H7 (cell line): ENCODE measurements around the gene FAM174C. TPM values are rescaled to one million over a fixed set of nuclear protein-coding genes. Genes with fewer than 3 reads are reported as not detected.
"Not testable (repeated sequence)": the region's sequence is repeated elsewhere in the genome, so short reads cannot be mapped to it uniquely, and the experiment has no call there.

Source experiments
- DNase-seq: peaks from one replicate; pipeline ENCODE4 v3.0.0; 2012
- H3K27me3 ChIP-seq: 2 replicates; pipeline ENCODE4 v1.6.0; 2011; ENCODE audit warnings: mild to moderate bottlenecking, low read length; ENCODE audit not compliant: control insufficient read depth, insufficient read depth
- H3K36me3 ChIP-seq: replicated peaks from 2 replicates; pipeline ENCODE4 v1.5.1; 2011; ENCODE audit warnings: low read length; ENCODE audit not compliant: control insufficient read depth, insufficient read depth
- H3K4me3 ChIP-seq: 2 replicates; pipeline ENCODE4 v1.5.1; 2011; ENCODE audit warnings: low read depth, mild to moderate bottlenecking, control low read depth, low read length, moderate library complexity; ENCODE audit not compliant: insufficient read depth
- total RNA-seq: library from RNA; depleted of rRNA; stranded (reverse); fragments of >200 nt; shearing (Covaris generic); gene quantifications from 2 replicates; pipeline ENCODE4 v1.2.3, GENCODE V29; 2014

The FAM174C gene
- total RNA-seq, 1 experiment from 2014 or later = 83.1 TPM

DNA sequence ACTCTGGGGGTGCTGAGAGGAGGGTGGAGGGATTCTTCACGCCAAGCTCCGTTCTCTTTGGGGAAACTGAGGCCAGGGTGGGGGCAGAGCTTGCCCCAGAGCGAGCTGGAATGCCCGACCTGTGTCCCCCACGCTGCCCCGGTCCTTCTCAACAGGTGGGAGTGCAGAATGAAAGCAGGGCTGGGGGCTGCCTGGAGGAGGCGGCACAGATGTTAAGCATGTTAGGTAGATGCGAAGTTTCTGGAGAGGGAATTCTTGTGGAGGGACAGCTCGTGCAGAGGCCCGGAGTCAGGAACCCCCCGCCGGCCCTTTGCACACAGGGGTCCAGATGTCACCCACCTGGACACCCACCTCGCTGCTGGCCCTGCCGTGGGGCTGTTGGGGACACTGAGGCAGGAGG lies 19.4 kb downstream of the FAM174C start:
- peaks cover 4% of the 10 kb centered on the region; the same call in 1 of the 2 replicates for H3K27me3 ChIP-seq
- H3K4me3 ChIP-seq = no peak overlapping the region
- no peaks in the 10 kb centered on the region for H3K36me3 ChIP-seq
- DNase-seq = no peak

DNA sequence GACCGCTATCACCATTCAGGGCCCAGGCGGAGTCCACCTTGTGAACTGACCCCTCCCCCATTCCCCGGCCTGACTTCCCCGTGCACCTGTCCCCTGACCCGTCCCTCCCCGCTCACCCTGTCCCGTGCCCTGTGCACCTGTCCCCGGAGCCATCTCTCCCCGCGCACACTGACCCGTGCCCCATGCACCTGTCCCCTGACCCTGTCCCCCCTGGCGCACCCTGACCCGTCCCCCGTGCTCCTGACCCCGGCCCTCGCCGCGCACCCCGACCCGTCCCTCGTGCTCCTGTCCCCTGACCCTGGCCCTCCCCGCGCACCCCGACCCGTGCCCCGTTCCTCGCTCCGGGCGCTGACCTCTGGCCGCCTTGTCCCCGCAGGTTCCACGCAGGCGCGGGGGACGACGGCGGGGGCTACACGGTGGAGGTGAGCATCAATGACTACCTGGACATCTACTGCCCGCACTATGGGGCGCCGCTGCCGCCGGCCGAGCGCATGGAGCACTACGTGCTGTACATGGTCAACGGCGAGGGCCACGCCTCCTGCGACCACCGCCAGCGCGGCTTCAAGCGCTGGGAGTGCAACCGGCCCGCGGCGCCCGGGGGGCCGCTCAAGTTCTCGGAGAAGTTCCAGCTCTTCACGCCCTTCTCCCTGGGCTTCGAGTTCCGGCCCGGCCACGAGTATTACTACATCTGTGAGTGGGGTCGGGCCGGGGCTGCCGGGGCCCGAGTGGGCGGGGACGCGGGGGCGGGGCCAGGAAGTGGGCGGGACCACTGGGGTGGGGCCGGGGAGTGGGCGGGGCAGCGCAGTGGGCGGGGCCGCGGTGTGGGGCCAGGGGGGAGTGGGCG lies 20.1 kb downstream of the FAM174C start:
- peak; percentile 100 for DNase-seq
- peaks cover 4% of the 10 kb centered on the region; the same call in 1 of the 2 replicates for H3K27me3 ChIP-seq
- H3K4me3 ChIP-seq = peak overlapping the region; percentile 49
- H3K36me3 ChIP-seq = no peaks in the 10 kb centered on the region

DNA sequence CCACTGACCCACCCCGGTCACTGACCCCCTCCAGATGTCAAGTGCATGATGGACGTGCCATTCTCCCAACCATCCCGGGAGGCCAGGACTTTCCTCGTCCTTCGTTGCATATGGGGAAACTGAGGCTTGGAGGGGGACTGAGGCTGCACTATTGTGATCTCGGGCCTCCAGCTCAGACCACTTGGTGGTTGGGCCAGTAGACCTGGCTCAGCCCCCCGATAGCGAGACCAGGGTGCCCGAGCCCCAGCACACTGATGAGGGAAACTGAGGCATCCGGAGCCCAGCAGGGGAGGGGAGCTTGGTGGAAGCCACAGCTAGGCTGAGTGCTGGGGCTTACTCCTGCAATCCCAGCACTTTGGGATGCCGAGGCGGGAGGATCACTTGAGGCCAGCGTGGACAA lies 20.7 kb downstream of the FAM174C start:
- DNase-seq = no peak
- H3K36me3 ChIP-seq = no peaks in the 10 kb centered on the region
- peaks cover 4% of the 10 kb centered on the region; the same call in 1 of the 2 replicates for H3K27me3 ChIP-seq
- no peak overlapping the region for H3K4me3 ChIP-seq

DNA sequence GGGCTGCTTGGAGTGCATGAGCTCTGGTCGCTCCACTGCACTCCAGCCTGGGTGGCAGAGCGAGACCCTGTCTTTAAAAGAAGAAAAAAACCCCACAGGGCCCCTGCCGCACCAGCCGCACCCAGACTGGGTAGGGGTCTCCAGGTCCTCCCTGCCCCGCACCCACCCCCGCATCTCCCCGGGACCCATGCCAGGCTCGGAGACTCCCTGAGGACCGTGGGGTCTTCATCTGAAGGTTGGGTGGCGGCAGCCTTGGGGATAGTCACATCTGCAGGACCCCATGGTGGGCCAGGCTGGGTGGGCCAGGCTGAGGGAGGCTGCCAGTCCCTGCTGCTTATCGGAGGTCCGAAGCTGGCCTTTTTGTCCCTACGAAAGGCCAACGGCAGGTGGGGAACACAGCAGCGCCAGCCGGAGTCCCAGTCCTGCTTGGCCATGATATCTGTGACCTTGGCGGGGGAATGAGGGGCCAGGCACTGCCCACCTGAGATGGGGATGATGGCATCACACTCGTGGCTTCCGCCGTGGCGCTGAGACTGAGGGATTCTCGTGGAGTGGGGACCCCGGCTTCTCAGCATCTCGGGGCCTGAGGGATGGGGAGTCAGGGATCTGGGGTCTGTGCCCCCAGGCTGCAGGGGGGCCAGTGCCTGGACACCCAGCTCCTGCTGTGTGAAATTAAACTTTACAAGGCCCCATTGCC lies 21.4 kb downstream of the FAM174C start:
- Histone ChIP-seq H3K27me3 (peaks cover 4% of the 10 kb centered on the region; the same call in 1 of the 2 replicates), H3K4me3 (no peak overlapping the region), H3K36me3 (no peaks in the 10 kb centered on the region)
- DNase-seq = no peak

DNA sequence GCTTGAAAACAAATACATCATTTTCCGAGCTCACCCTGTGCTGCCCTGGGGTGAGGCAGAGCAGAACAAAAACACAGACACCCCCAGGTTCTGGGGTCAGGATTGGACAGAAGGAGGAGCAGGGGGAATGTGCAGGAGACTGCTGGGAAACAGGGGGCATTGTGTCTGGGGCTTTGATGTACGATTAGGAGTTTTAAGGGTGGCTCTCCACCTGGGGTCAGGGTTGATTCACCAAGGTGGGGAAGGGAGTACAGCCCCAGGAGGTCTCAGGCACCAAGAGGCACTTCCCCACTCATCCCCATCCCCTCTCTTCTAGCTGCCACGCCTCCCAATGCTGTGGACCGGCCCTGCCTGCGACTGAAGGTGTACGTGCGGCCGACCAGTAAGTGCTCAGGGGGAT lies 22.9 kb downstream of the FAM174C start:
- Histone ChIP-seq H3K36me3 (no peaks in the 10 kb centered on the region), H3K4me3 (no peak overlapping the region), H3K27me3 (peaks cover 4% of the 10 kb centered on the region; the same call in 1 of the 2 replicates)
- DNase-seq = no peak

DNA sequence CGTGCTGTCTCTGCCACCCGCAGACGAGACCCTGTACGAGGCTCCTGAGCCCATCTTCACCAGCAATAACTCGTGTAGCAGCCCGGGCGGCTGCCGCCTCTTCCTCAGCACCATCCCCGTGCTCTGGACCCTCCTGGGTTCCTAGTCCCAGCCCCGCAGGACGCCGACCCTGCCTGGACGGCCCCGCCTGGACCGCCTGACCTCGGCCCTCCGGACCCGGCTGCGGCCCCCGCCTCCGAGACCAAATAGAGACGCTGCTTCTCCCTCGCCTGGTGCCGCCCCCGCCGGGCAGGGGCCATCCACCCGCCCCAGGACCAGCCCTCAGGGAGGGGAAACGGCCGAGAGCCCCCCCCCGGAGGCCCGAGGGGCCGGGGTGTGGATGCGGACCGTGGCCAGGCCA lies 24.5 kb downstream of the FAM174C start:
- Histone ChIP-seq H3K36me3 (no peaks in the 10 kb centered on the region), H3K4me3 (no peak overlapping the region), H3K27me3 (peaks cover 3% of the 10 kb centered on the region; the same call in 1 of the 2 replicates)
- peak; percentile 74 for DNase-seq

DNA sequence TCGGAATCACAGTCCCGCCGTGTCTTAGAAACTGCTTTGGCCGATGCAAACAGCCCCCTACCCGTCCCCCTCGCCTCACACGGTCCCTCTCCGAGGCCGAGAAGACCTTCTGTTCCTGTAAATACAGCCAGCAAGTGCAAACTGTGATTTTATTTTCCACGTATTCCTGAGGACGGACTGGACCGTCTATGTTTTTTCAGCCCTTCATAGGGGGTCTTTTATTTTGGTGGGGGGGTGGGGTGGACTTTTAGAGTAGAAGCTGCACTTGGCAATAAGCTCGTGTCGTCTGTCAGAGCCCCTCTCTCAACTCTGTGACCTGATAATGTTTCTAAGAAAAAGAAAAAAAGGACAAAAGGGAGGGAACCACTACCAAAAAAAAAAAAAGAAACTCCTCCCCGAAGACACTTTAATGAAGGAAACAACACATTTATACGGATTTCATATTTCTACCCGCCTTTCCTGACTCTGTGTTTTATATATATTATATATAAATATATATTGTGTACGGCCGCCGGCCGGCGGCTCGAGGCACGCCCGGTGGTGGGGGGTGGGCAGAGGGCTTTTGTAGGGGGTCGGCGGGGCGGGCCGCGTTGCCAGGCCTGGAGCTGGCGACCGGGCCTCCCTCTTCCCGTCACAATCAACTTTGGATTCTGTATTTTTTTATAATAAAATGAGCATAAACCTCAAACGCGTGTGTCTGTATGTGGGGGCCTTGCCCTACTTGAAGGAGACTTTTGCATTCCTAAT lies 25.6 kb downstream of the FAM174C start:
- H3K4me3 ChIP-seq = no peak overlapping the region
- peak; percentile 74 for DNase-seq
- no peaks in the 10 kb centered on the region for H3K27me3 ChIP-seq
- no peaks in the 10 kb centered on the region for H3K36me3 ChIP-seq

DNA sequence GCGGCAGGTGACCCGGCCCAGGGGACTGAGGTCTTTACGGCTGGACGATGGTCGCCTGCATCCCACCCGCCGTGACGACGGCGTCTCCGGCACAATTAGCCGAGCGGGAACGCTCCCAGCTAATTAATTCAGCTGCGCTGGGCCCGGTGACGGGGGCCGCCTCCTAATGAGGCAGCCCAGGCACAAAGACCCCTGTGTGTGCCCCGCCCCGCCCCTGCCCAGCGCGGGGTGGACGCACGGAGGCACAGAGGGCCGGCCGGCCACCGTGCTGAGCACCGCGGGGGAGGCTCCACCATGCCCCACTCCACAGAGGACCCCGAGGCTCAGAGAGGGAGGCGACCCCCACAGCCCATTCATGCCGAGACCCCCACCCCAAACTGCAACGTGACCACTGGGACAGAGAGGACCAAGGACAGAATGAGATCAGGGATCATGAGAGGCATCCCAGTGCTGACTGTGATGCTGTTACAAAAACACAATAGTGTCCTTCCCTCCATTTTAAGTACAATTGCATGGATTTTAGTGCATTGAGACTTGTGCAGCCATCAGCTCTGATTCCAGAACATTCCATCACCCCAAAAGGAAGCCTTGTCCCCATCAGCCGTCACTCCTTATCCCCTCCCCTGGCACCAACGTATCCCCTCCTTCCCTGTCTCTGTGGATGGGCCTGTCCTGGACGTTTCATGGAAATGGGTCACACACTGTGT lies 27.4 kb downstream of the FAM174C start:
- H3K4me3 ChIP-seq = no peak overlapping the region
- no peaks in the 10 kb centered on the region for H3K27me3 ChIP-seq
- DNase-seq = no peak
- H3K36me3 ChIP-seq = no peaks in the 10 kb centered on the region

DNA sequence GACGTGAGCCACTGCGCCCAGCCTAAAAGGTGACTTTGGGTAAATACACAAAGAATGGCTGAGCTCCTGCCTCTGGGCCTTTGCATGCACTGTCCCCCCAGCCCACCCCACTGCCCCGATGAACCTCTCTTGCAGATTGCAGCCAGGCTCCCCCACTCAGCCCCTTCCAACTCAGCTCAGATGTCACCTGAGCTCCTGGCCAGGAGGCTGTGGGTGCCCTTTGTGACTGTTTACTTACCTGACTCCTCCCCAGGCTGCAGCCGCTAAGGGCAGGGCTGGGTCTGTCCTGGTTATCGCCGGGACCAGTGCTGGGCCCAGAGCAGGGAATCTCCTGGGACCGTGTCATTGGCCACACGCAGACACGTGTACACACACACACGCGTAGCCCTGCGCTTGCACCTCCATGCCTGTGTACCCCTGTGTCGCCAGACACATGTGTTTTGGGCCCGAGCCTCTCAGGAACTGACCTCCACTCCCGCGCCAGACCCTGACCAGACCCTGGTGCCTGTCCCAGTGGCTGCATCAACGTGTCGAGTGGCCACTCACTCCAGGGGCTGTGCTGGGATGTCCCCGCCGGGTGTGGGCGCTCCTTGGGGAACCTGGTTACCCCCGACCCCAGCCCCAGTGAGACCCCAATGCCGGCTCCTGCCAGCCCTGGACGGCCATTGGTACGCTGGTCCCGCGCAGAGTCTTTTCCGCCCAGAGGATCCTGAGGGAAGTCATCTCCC lies 29.0 kb downstream of the FAM174C start:
- Histone ChIP-seq H3K36me3 (no peaks in the 10 kb centered on the region), H3K4me3 (no peak overlapping the region), H3K27me3 (no peaks in the 10 kb centered on the region)
- no peak for DNase-seq

DNA sequence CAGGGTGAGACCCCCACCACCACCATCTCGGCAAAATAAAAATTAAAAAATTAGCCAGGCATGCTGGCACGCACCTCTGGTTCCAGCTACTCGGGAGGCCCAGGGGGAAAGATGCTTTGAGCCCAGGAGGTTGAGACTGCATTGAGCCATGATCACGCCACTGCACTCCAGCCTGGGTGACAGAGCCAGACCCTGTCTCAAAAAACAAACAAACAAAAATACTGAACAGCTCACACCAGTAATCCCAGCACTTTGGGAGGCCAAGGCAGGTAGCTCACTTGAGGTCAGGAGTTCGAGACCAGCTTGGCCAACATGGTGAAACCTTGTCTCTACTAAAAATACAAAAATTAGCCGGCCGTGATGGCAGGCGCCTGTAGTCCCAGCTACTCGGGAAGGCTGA lies 30.0 kb downstream of the FAM174C start:
- not testable (repeated sequence) for DNase-seq, H3K36me3 ChIP-seq, H3K27me3 ChIP-seq, H3K4me3 ChIP-seq

DNA sequence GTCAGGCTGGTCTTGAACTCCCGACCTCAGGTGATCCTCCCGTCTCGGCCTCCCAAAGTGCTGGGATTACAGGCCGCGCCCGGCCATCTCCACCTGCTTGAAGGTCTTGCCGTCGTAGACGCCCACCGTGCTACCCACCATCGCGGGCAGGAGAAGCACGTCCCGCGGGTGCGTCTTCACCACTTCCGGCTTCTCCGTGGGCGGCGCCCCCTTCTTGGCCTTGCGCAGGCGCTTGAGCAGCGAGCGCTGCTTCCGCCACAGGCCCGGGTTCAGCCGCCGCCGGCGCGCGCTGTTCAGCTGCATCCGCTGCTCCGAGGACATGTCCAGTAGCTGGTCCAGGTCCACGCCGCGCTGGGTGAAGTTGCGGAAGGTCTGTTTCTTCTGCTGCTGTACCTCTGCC lies 32.0 kb downstream of the FAM174C start:
- no peaks in the 10 kb centered on the region for H3K27me3 ChIP-seq
- H3K36me3 ChIP-seq = no peaks in the 10 kb centered on the region
- no peak for DNase-seq
- no peak overlapping the region for H3K4me3 ChIP-seq

DNA sequence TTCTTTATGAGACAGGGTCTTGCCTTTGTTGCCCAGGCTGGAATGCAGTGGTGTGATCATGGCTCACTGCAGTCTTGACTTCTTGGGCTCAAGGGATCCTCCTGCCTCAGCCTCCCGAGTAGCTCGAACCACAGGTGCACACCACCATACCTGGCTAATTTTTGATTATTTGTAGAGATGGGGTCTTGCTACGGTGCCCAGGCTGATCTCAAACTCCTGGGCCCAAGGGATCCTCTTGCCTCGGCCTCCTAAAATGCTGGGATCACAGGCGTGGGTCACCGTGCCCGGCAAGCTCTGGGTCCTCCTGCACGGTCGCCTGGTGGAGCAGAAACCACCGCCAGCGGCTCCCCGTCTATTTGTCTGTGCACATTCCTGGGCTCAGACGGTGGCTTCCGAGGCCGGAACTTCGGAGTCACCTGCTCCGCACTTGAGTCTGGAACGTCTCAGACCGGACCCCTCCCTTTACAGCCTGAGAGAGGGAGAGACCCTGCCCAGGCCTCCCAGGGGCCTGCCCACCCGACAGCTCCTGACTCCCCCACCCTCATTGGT lies 32.5 kb downstream of the FAM174C start:
- DNase-seq = no peak
- H3K4me3 ChIP-seq = no peak overlapping the region
- no peaks in the 10 kb centered on the region for H3K27me3 ChIP-seq
- H3K36me3 ChIP-seq = no peaks in the 10 kb centered on the region

DNA sequence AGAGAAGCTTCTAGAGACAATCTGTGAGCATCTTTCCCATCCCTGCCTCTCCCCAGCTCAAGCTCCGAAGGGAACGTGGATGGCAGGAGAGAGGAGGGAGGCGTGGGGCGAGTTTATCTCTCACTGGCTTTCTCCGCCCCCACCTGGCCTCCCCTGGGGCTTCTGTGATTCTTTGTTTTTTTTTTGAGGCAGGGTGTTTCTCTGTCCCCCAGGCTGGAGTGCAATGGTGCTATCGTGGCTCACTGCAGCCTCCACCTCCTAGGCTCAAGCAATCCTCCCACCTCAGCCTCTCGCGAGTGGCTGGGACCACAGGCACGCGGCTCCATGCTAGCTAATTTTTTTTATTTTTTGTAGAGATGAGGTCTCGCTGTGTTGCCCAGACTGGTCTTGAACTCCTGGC lies 33.4 kb downstream of the FAM174C start:
- no peak for DNase-seq
- H3K36me3 ChIP-seq = no peaks in the 10 kb centered on the region
- H3K4me3 ChIP-seq = no peak overlapping the region
- H3K27me3 ChIP-seq = no peaks in the 10 kb centered on the region
